KMS-11 (cell line): Measurements from ENCODE around the gene ZIC2.
"Not testable (repeated sequence)": the region's sequence is repeated elsewhere in the genome, so short reads cannot be mapped to it uniquely, and the experiment has no call there.

Source experiments
- H2AFZ ChIP-seq: fragments of 200-600 bp; sonication (generic); 2 replicates; pipeline ENCODE4 v1.6.1; 2016; ENCODE audit warnings: antibody characterized with exemption, mixed run types, low read depth
- H3K27ac ChIP-seq: fragments of 200-600 bp; sonication (generic); 2 replicates; pipeline ENCODE4 v1.6.1; 2016; ENCODE audit warnings: mild to moderate bottlenecking, mixed run types
- H3K27me3 ChIP-seq: fragments of 200-600 bp; sonication (generic); 2 replicates; pipeline ENCODE4 v1.6.1; 2017; ENCODE audit warnings: mild to moderate bottlenecking, low read depth, mixed run types, moderate library complexity; ENCODE audit not compliant: insufficient read depth
- H3K36me3 ChIP-seq: fragments of 200-600 bp; sonication (generic); 2 replicates; pipeline ENCODE4 v1.6.1; 2017; ENCODE audit warnings: mild to moderate bottlenecking, mixed run types; ENCODE audit not compliant: insufficient read depth
- H3K4me1 ChIP-seq: fragments of 200-600 bp; sonication (generic); 2 replicates; pipeline ENCODE4 v1.6.1; 2016; ENCODE audit warnings: mild to moderate bottlenecking, low read depth, mixed run types; ENCODE audit not compliant: poor library complexity, severe bottlenecking
- H3K4me2 ChIP-seq: fragments of 200-600 bp; sonication (generic); 2 replicates; pipeline ENCODE4 v1.7.0; 2016; ENCODE audit warnings: mild to moderate bottlenecking, mixed run types
- H3K4me3 ChIP-seq: fragments of 200-600 bp; sonication (generic); IDR thresholded peaks from 2 replicates; pipeline ENCODE4 v1.6.1; 2017; ENCODE audit warnings: low read depth, low read length, mixed read lengths; ENCODE audit not compliant: insufficient read depth
- H3K79me2 ChIP-seq: fragments of 200-600 bp; sonication (generic); 2 replicates; pipeline ENCODE4 v1.6.1; 2016; ENCODE audit warnings: low read depth, mixed run types; ENCODE audit not compliant: insufficient read depth
- H3K9ac ChIP-seq: fragments of 200-600 bp; sonication (generic); 2 replicates; pipeline ENCODE4 v1.6.1; 2016; ENCODE audit warnings: mild to moderate bottlenecking, mixed run types
- H4K20me1 ChIP-seq: fragments of 200-600 bp; sonication (generic); 2 replicates; pipeline ENCODE4 v1.6.1; 2016; ENCODE audit warnings: mild to moderate bottlenecking, mixed run types; ENCODE audit not compliant: insufficient read depth
- CTCF ChIP-seq: fragments of 200-600 bp; sonication (generic); conservative IDR thresholded peaks from 2 replicates; pipeline ENCODE4 v1.6.1; 2017; ENCODE audit warnings: low read depth, mild to moderate bottlenecking, antibody characterized with exemption, low read length, moderate library complexity, mixed read lengths

Gene ZIC2

GRCh38 chr13:99941911-99942310 lies 39.7 kb upstream of the ZIC2 start:
- H3K4me2 ChIP-seq = no peak overlapping the region
- no peak overlapping the region for H3K9ac ChIP-seq
- TF ChIP-seq CTCF = no peak
- no peaks in the 10 kb centered on the region for H3K79me2 ChIP-seq
- no peak overlapping the region for H3K4me3 ChIP-seq
- no peak overlapping the region for H2AFZ ChIP-seq
- H4K20me1 ChIP-seq = no peaks in the 10 kb centered on the region
- H3K27me3 ChIP-seq = no peaks in the 10 kb centered on the region
- H3K36me3 ChIP-seq = no peaks in the 10 kb centered on the region
- no peak overlapping the region for H3K27ac ChIP-seq
- no peaks in the 10 kb centered on the region for H3K4me1 ChIP-seq

- no peak for TF ChIP-seq CTCF
- Histone ChIP-seq H3K36me3 (no peaks in the 10 kb centered on the region), H3K27ac (no peak overlapping the region), H3K4me1 (no peaks in the 10 kb centered on the region), H3K79me2 (no peaks in the 10 kb centered on the region), H3K27me3 (no peaks in the 10 kb centered on the region), H2AFZ (no peak overlapping the region), H3K9ac (no peak overlapping the region), H3K4me3 (no peak overlapping the region), H4K20me1 (no peaks in the 10 kb centered on the region), H3K4me2 (no peak overlapping the region)
Measured at GRCh38 chr13:99944102-99944501, 37.5 kb upstream of the ZIC2 start.

GRCh38 chr13:99944606-99945005 lies 37.0 kb upstream of the ZIC2 start:
- Histone ChIP-seq H3K79me2 (no peaks in the 10 kb centered on the region), H3K4me2 (no peak overlapping the region), H3K27me3 (no peaks in the 10 kb centered on the region), H3K4me3 (no peak overlapping the region), H4K20me1 (no peaks in the 10 kb centered on the region), H3K9ac (no peak overlapping the region), H3K27ac (no peak overlapping the region), H2AFZ (no peak overlapping the region), H3K4me1 (no peaks in the 10 kb centered on the region), H3K36me3 (no peaks in the 10 kb centered on the region)
- TF ChIP-seq CTCF = no peak

- H3K79me2 ChIP-seq, H2AFZ ChIP-seq, H3K27me3 ChIP-seq, H3K4me1 ChIP-seq, H3K27ac ChIP-seq, H3K9ac ChIP-seq, H3K36me3 ChIP-seq, H4K20me1 ChIP-seq, H3K4me3 ChIP-seq, H3K4me2 ChIP-seq: not testable (repeated sequence)
Measured at GRCh38 chr13:99945515-99945914, 36.1 kb upstream of the ZIC2 start.

- H3K36me3 ChIP-seq = no peaks in the 10 kb centered on the region
- H3K79me2 ChIP-seq = no peaks in the 10 kb centered on the region
- no peak overlapping the region for H3K4me3 ChIP-seq
- no peak overlapping the region for H3K4me2 ChIP-seq
- H3K27me3 ChIP-seq = no peaks in the 10 kb centered on the region
- H3K4me1 ChIP-seq = no peaks in the 10 kb centered on the region
- no peaks in the 10 kb centered on the region for H4K20me1 ChIP-seq
- no peak overlapping the region for H3K9ac ChIP-seq
- H3K27ac ChIP-seq = no peak overlapping the region
- no peak overlapping the region for H2AFZ ChIP-seq
- no peak for TF ChIP-seq CTCF
Measured at GRCh38 chr13:99947666-99948065, 33.9 kb upstream of the ZIC2 start.
